ENCODE measurements around the gene FBP2. TPM values are rescaled to one million over a fixed set of nuclear protein-coding genes. Genes with fewer than 3 reads are reported as not detected.

The FBP2 gene
- total and polyA plus RNA-seq, 2 donors (not counting 1 experiment from before 2014, with no cell fraction given) = not detected

DNA sequence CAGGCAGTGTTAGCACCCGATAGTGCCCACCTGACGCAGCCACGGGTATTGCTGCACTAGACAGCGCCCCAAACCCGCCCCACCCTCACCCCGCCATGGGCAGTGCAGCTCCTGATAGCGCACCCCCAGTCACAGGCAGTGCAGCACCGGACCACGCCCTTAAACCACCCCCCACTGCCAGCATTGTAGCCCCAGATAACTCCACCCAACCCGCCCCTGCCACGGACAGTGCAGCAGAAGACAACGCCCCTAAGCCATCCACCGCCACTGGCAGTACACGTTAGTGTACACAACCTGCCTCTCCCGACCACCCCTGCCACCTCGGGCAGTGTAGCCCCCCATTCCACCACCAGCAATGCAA, 39.6 kb downstream of the FBP2 start:
- no peak overlapping the region for H2AFZ ChIP-seq (ENCODE audit: insufficient read depth, low read depth, low read length, poor library complexity, severe bottlenecking)
- H3K4me3 ChIP-seq (ENCODE audit: control extremely low read depth in 1 of 5, extremely low read depth in 1 of 5, insufficient read depth in 1 of 5, low read depth in 2 of 5, low read length in 4 of 5) = no peak overlapping the region
- intact Hi-C loops (cut with micrococcal nuclease) = no loop called here
- no peaks in the 10 kb centered on the region for H3K4me1 ChIP-seq (ENCODE audit: control insufficient read depth in 2 of 2, insufficient read depth in 2 of 2, low read length in 2 of 2)
- H3K27ac ChIP-seq (ENCODE audit: low read length in 2 of 2) = no peak overlapping the region
- ChIA-PET POLR2A (no interaction called here), CTCF (no interaction called here)
- DNase-seq (no peak), ATAC-seq (ENCODE audit: low read depth) (no peak)
- H3K79me2 ChIP-seq (ENCODE audit: control insufficient read depth, insufficient read depth, low read length) = no peaks in the 10 kb centered on the region
- Mint-ChIP-seq H3K4me3 (no peak overlapping the region), H3K27me3 (peaks cover 14% of the 10 kb centered on the region), H3K9me3 (ENCODE audit: insufficient read depth) (no peaks in the 10 kb centered on the region), H3K27ac (no peak overlapping the region), H3K4me1 (no peaks in the 10 kb centered on the region)
- no peaks in the 10 kb centered on the region for H3K27me3 ChIP-seq (replicated peaks in 1 of 4; ENCODE audit: control extremely low read depth in 1 of 4, control insufficient read depth in 3 of 4, insufficient read depth in 4 of 4, low read length in 3 of 4)
- no peak overlapping the region for H3K9ac ChIP-seq (ENCODE audit: low read length)
- no peaks in the 10 kb centered on the region for H4K20me1 ChIP-seq (ENCODE audit: control insufficient read depth, insufficient read depth, low read length, poor library complexity, severe bottlenecking)
- TF ChIP-seq CTCF (IDR thresholded peaks at IDR 0.05) (no peak), EZH2 (IDR thresholded peaks at IDR 0.05; ENCODE audit: borderline replicate concordance, insufficient read depth, low read depth, low read length, poor library complexity, severe bottlenecking) (no peak)
- no peaks in the 10 kb centered on the region for H3K36me3 ChIP-seq (replicated peaks in 1 of 2; ENCODE audit: control extremely low read depth in 1 of 2, control insufficient read depth in 1 of 2, extremely low read depth in 1 of 2, insufficient read depth in 2 of 2, low read length in 1 of 2)
- 87% methylated on average over 16 of the region's 16 CpGs for WGBS (ENCODE audit: insufficient coverage)
- peaks cover 0 to 4% (median 0%) of the 10 kb centered on the region in 3 donors for H3K9me3 ChIP-seq (ENCODE audit: control extremely low read depth in 1 of 3, control insufficient read depth in 2 of 3, insufficient read depth in 1 of 3, low read length in 2 of 3)
- H3K4me2 ChIP-seq (replicated peaks; ENCODE audit: low read depth, low read length, poor library complexity, severe bottlenecking) = no peak overlapping the region

GRCh38 chr9:94553029-94553938, 40.3 kb downstream of the FBP2 start:
- intact Hi-C loops (cut with micrococcal nuclease) = no loop called here
- no peak overlapping the region for H3K9ac ChIP-seq (ENCODE audit: low read length)
- 92% methylated on average over 22 of the region's 29 CpGs for WGBS (ENCODE audit: insufficient coverage)
- no peaks in the 10 kb centered on the region for H4K20me1 ChIP-seq (ENCODE audit: control insufficient read depth, insufficient read depth, low read length, poor library complexity, severe bottlenecking)
- H3K9me3 ChIP-seq (ENCODE audit: control extremely low read depth in 1 of 3, control insufficient read depth in 2 of 3, insufficient read depth in 1 of 3, low read length in 2 of 3) = peaks cover 0 to 4% (median 0%) of the 10 kb centered on the region in 3 donors
- TF ChIP-seq CTCF (IDR thresholded peaks at IDR 0.05) (no peak), EZH2 (IDR thresholded peaks at IDR 0.05; ENCODE audit: borderline replicate concordance, insufficient read depth, low read depth, low read length, poor library complexity, severe bottlenecking) (no peak)
- ChIA-PET POLR2A (no interaction called here), CTCF (no interaction called here)
- no peaks in the 10 kb centered on the region for H3K4me1 Mint-ChIP-seq
- H3K79me2 ChIP-seq (ENCODE audit: control insufficient read depth, insufficient read depth, low read length) = no peaks in the 10 kb centered on the region
- no peaks in the 10 kb centered on the region for H3K9me3 Mint-ChIP-seq (ENCODE audit: insufficient read depth)
- no peak overlapping the region for H2AFZ ChIP-seq (ENCODE audit: insufficient read depth, low read depth, low read length, poor library complexity, severe bottlenecking)
- H3K27ac ChIP-seq (ENCODE audit: low read length in 2 of 2) = no peak overlapping the region
- no peak overlapping the region for H3K4me3 ChIP-seq (ENCODE audit: control extremely low read depth in 1 of 5, extremely low read depth in 1 of 5, insufficient read depth in 1 of 5, low read depth in 2 of 5, low read length in 4 of 5)
- H3K4me1 ChIP-seq (ENCODE audit: control insufficient read depth in 2 of 2, insufficient read depth in 2 of 2, low read length in 2 of 2) = no peaks in the 10 kb centered on the region
- H3K36me3 ChIP-seq (replicated peaks in 1 of 2; ENCODE audit: control extremely low read depth in 1 of 2, control insufficient read depth in 1 of 2, extremely low read depth in 1 of 2, insufficient read depth in 2 of 2, low read length in 1 of 2) = no peaks in the 10 kb centered on the region
- DNase-seq (no peak), ATAC-seq (ENCODE audit: low read depth) (no peak)
- peaks cover 18% of the 10 kb centered on the region for H3K27me3 Mint-ChIP-seq
- peaks cover 0 to 5% (median 0%) of the 10 kb centered on the region in 4 experiments for H3K27me3 ChIP-seq (replicated peaks in 1 of 4; ENCODE audit: control extremely low read depth in 1 of 4, control insufficient read depth in 3 of 4, insufficient read depth in 4 of 4, low read length in 3 of 4)
- H3K4me2 ChIP-seq (replicated peaks; ENCODE audit: low read depth, low read length, poor library complexity, severe bottlenecking) = no peak overlapping the region
- H3K4me3 Mint-ChIP-seq = no peak overlapping the region
- no peak overlapping the region for H3K27ac Mint-ChIP-seq

All from B cell (primary cell).